ENCODE data around the gene CYBB. TPM values are rescaled to one million over a fixed set of nuclear protein-coding genes. Genes with fewer than 3 reads are reported as not detected.

The CYBB gene
- total RNA-seq, 2 experiments from 2014 or later: 1.6 TPM

DNA sequence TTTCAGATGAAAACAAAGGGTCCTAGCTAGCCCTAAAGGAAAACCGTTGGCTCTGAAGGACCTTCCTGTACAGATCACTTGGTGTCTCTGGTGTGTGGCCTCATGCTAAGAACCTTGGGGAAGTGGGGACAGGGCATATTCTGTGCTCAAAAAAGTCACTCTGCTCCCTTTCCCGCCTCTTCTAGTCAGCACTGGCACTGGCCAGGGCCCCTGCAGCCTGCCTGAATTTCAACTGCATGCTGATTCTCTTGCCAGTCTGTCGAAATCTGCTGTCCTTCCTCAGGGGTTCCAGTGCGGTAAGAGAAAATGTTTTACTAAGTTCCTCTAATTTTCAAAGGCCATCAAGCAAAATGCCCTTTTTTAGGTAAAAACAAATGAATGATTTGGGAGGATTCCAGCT, 3.4 kb downstream of the CYBB start:
- no peak for DNase-seq
- Mint-ChIP-seq H3K9me3 (no peaks in the 10 kb centered on the region), H3K36me3 (ENCODE audit: low read depth) (no peaks in the 10 kb centered on the region), H3K4me1 (ENCODE audit: low read depth) (peaks cover 35% of the 10 kb centered on the region), H3K27me3 (no peaks in the 10 kb centered on the region), H3K27ac (no peak overlapping the region), H3K4me3 (no peak overlapping the region)
- H3K4me1 ChIP-seq (ENCODE audit: insufficient read depth, low read length): peaks cover 17% of the 10 kb centered on the region
- ATAC-seq (ENCODE audit: poor library complexity): no peak
- H3K27ac ChIP-seq (ENCODE audit: low read depth in 1 of 2, low read length in 2 of 2): no peak overlapping the region
- TF ChIP-seq, protein P1, sequence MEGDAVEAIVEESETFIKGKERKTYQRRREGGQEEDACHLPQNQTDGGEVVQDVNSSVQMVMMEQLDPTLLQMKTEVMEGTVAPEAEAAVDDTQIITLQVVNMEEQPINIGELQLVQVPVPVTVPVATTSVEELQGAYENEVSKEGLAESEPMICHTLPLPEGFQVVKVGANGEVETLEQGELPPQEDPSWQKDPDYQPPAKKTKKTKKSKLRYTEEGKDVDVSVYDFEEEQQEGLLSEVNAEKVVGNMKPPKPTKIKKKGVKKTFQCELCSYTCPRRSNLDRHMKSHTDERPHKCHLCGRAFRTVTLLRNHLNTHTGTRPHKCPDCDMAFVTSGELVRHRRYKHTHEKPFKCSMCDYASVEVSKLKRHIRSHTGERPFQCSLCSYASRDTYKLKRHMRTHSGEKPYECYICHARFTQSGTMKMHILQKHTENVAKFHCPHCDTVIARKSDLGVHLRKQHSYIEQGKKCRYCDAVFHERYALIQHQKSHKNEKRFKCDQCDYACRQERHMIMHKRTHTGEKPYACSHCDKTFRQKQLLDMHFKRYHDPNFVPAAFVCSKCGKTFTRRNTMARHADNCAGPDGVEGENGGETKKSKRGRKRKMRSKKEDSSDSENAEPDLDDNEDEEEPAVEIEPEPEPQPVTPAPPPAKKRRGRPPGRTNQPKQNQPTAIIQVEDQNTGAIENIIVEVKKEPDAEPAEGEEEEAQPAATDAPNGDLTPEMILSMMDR (IDR thresholded peaks at IDR 0.05): no peak
- no peaks in the 10 kb centered on the region for H3K27me3 ChIP-seq (ENCODE audit: control insufficient read depth in 1 of 2, insufficient read depth in 2 of 2, low read length in 2 of 2)
- intact Hi-C loops (cut with DNase I, micrococcal nuclease): no loop called here
- ChIA-PET CTCF (no interaction called here), POLR2A (no interaction called here)
- H3K4me3 ChIP-seq (ENCODE audit: low read length): no peak overlapping the region
- no peaks in the 10 kb centered on the region for H3K9me3 ChIP-seq (ENCODE audit: control insufficient read depth in 1 of 2, insufficient read depth in 1 of 2, low read length in 2 of 2)
- H3K36me3 ChIP-seq (ENCODE audit: insufficient read depth, low read length): no peaks in the 10 kb centered on the region

DNA sequence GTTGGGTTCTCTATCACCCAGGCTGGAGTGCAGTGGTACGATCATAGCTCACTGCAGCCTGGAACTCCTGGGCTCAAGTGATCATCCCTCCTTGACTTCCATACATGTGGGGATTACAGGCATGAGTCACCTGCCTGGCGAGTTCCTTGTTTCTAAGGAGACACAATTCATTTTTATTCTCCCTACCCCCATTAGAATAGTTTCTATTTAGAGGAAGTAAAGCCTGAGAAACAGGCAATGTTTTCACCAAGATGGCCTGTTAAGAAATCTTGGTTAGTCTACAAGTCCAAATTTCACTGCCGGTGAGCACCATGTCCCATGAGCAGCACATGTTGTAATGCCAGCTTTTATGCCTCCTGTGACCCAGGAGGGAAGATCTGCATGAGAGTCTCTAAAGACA, 5.7 kb downstream of the CYBB start:
- Histone ChIP-seq H3K4me3 (ENCODE audit: low read length) (no peak overlapping the region), H3K27ac (ENCODE audit: low read depth in 1 of 2, low read length in 2 of 2) (no peak overlapping the region), H3K27me3 (ENCODE audit: control insufficient read depth in 1 of 2, insufficient read depth in 2 of 2, low read length in 2 of 2) (no peaks in the 10 kb centered on the region), H3K9me3 (ENCODE audit: control insufficient read depth in 1 of 2, insufficient read depth in 1 of 2, low read length in 2 of 2) (no peaks in the 10 kb centered on the region), H3K36me3 (ENCODE audit: insufficient read depth, low read length) (no peaks in the 10 kb centered on the region), H3K4me1 (ENCODE audit: insufficient read depth, low read length) (peaks cover 17% of the 10 kb centered on the region)
- no peaks in the 10 kb centered on the region for H3K27me3 Mint-ChIP-seq
- no peaks in the 10 kb centered on the region for H3K36me3 Mint-ChIP-seq (ENCODE audit: low read depth)
- no peaks in the 10 kb centered on the region for H3K9me3 Mint-ChIP-seq
- TF ChIP-seq, protein P1 (IDR thresholded peaks at IDR 0.05): no peak
- DNase-seq: peak in 2 of 14 experiments; percentile 39 to 57
- no peak overlapping the region for H3K4me3 Mint-ChIP-seq
- intact Hi-C loops (cut with DNase I, micrococcal nuclease): loop anchor here in 1 of 2 experiments (5.0 kb wide), 2 partner anchors 33 to 37 kb away; no protein-coding TSS in a partner anchor
- ChIA-PET POLR2A (interaction anchor here (1.0 kb wide), 1 partner anchor 9 kb away, joined by 3 read pairs; no protein-coding TSS in a partner anchor), CTCF (no interaction called here)
- peak overlapping the region; percentile 82 for H3K27ac Mint-ChIP-seq
- ATAC-seq (ENCODE audit: poor library complexity): no peak
- peaks cover 45% of the 10 kb centered on the region for H3K4me1 Mint-ChIP-seq (ENCODE audit: low read depth)

DNA sequence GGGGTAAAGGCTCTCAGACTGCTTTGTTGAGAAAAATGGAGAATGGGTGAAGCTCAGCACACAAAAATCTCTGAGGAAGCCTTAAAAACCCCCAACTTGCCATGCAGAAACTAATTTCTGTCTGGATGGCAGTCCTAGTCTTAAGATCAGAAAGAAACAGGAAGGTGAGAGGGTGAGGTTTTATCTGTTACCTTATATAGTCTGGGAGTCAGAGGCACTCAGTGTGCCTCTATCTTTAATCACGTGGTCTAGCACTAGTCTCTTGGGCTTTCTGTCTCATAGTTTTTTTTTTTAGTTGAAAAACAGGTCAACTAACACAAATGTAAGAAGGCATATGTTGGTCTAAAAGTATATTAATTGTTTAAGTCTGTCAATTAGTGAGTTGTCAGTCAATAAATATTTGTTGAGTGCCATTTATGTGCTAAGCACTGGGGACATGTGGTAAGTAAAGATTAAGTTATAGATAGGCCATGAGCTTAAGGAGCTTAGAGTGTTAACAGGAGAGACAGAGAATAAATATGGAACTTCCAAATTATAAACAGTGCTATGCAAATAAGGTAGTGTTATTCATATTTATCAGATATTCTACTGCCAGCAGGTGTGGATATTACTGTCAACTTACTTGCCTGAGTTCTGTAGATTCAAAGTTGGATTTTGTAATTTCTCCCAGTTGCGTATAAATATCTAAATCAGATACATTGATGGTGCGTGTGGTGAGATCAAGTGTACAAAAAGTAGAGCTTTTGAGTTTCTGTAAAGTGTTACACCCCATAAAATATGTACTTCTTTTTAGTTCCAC, 7.0 kb downstream of the CYBB start:
- Mint-ChIP-seq H3K27ac (peak overlapping the region; percentile 82), H3K4me1 (ENCODE audit: low read depth) (peaks cover 45% of the 10 kb centered on the region), H3K4me3 (peak overlapping the region; percentile 22), H3K36me3 (ENCODE audit: low read depth) (no peaks in the 10 kb centered on the region), H3K9me3 (no peaks in the 10 kb centered on the region), H3K27me3 (no peaks in the 10 kb centered on the region)
- DNase-seq (peak in 3 of 14 experiments; percentile 22 to 55 (median 29)), ATAC-seq (ENCODE audit: poor library complexity) (peak; percentile 73)
- Histone ChIP-seq H3K27ac (ENCODE audit: low read depth in 1 of 2, low read length in 2 of 2) (peak overlapping the region; percentile 7 to 23), H3K36me3 (ENCODE audit: insufficient read depth, low read length) (no peaks in the 10 kb centered on the region), H3K9me3 (ENCODE audit: control insufficient read depth in 1 of 2, insufficient read depth in 1 of 2, low read length in 2 of 2) (no peaks in the 10 kb centered on the region), H3K4me3 (ENCODE audit: low read length) (no peak overlapping the region), H3K4me1 (ENCODE audit: insufficient read depth, low read length) (peaks cover 17% of the 10 kb centered on the region), H3K27me3 (ENCODE audit: control insufficient read depth in 1 of 2, insufficient read depth in 2 of 2, low read length in 2 of 2) (no peaks in the 10 kb centered on the region)
- intact Hi-C loops (cut with DNase I, micrococcal nuclease): loop anchor here in 1 of 2 experiments (5.0 kb wide), 2 partner anchors 35 kb away; no protein-coding TSS in a partner anchor
- ChIA-PET POLR2A (interaction anchor here (0.8 to 1.0 kb wide), 2 partner anchors 9 to 23 kb away, joined by 3 read pairs; no protein-coding TSS in a partner anchor), CTCF (no interaction called here)
- TF ChIP-seq, protein P1 (IDR thresholded peaks at IDR 0.05): no peak
